Small intestine (tissue), 7 donors: Measurements from ENCODE around the gene YWHAQ. TPM values are rescaled to one million over a fixed set of nuclear protein-coding genes. Genes with fewer than 3 reads are reported as not detected.

Experiments
- DNase-seq, 2 donors: peaks; one replicate each; pipeline versions ENCODE4 v3.0.0 to v3.0.0-alpha.2; 2013
- FAIRE-seq: peaks from 2 replicates; lab custom pipeline; 2012; peaks lifted over from hg19 to GRCh38; lab: Jason Lieb, UNC
- H3K27ac ChIP-seq, 3 donors: one replicate each; pipeline ENCODE4 v1.5.1; 2013; ENCODE audit warnings: low read length in 2 of 3, mild to moderate bottlenecking in 2 of 3, control low read depth in 1 of 3, inconsistent platforms in 1 of 3, low read depth in 1 of 3, moderate library complexity in 1 of 3
- H3K27me3 ChIP-seq, 3 donors: one replicate each; pipeline ENCODE4 v1.6.1; 2013; ENCODE audit warnings: low read length in 3 of 3, inconsistent platforms in 1 of 3; ENCODE audit not compliant: control insufficient read depth in 3 of 3, insufficient read depth in 3 of 3
- H3K36me3 ChIP-seq, 3 donors: one replicate each; pipeline ENCODE4 v1.6.1; 2013; ENCODE audit warnings: low read length in 3 of 3, inconsistent platforms in 1 of 3, low read depth in 1 of 3, mild to moderate bottlenecking in 1 of 3, moderate library complexity in 1 of 3; ENCODE audit not compliant: control insufficient read depth in 3 of 3, insufficient read depth in 2 of 3
- H3K4me1 ChIP-seq, 3 donors: one replicate each; pipeline ENCODE4 v1.6.1; 2013; ENCODE audit warnings: low read length in 2 of 3, inconsistent platforms in 1 of 3, low read depth in 1 of 3, mild to moderate bottlenecking in 1 of 3, moderate library complexity in 1 of 3; ENCODE audit not compliant: control insufficient read depth in 3 of 3, insufficient read depth in 2 of 3
- H3K4me3 ChIP-seq, 3 donors: one replicate each; pipeline ENCODE4 v1.5.1; 2013; ENCODE audit warnings: low read length in 3 of 3, control low read depth in 1 of 3, inconsistent platforms in 1 of 3, low read depth in 1 of 3, mild to moderate bottlenecking in 1 of 3, moderate library complexity in 1 of 3
- H3K9me3 ChIP-seq, 2 donors: one replicate each; pipeline ENCODE4 v1.6.1; 2013; ENCODE audit warnings: low read depth in 1 of 2, low read length in 1 of 2; ENCODE audit not compliant: control insufficient read depth in 2 of 2, insufficient read depth in 1 of 2
- WGBS, 3 donors: extraction: QIAGEN DNeasy Blood & Tissue Kit; methylation state at CpG; one replicate each; pipeline ENCODE4 v1.1.7; 2013; 5-methylcytosine and 5-hydroxymethylcytosine counted together
- polyA plus RNA-seq, 4 donors: library from polyadenylated mRNA; stranded (reverse) in 3 of 4; unstranded in 1 of 4; fragments of 200-250 nt in 3 of 4; fragments of 120-200 nt in 1 of 4; gene quantifications; one replicate each; pipeline versions ENCODE4 v1.2.1 to v1.2.3, GENCODE V29; 2013
- donor health status: healthy with polysubstance abuse.
- donor health status: control.
- donor health status: control.
- donor health status: Bipolar disorder and iron deficiency.
- donor health status: healthy.

Gene YWHAQ
- polyA plus RNA-seq, 4 donors, result 123 to 215 (median 173) TPM

GRCh38 chr2:9660781-9661180, 30.0 kb upstream of the YWHAQ start:
- Histone ChIP-seq H3K4me1 (no peaks in the 10 kb centered on the region), H3K36me3 (no peaks in the 10 kb centered on the region), H3K27ac (no peak overlapping the region), H3K27me3 (no peaks in the 10 kb centered on the region), H3K4me3 (no peak overlapping the region), H3K9me3 (no peaks in the 10 kb centered on the region)
- DNase-seq (no peak), FAIRE-seq (no peak)
- 77 to 91% (median 85%) methylated on average over 7 of the region's 7 CpGs for WGBS, 3 donors

GRCh38 chr2:9660154-9660553, 29.4 kb upstream of the YWHAQ start:
- no peak for FAIRE-seq
- Histone ChIP-seq H3K4me3 (no peak overlapping the region), H3K4me1 (no peaks in the 10 kb centered on the region), H3K36me3 (no peaks in the 10 kb centered on the region), H3K9me3 (no peaks in the 10 kb centered on the region), H3K27me3 (no peaks in the 10 kb centered on the region), H3K27ac (no peak overlapping the region)
- WGBS, 3 donors, result 88 to 91% (median 90%) methylated on average over 15 of the region's 15 CpGs
- DNase-seq, result no peak

- H3K9me3 ChIP-seq, result no peaks in the 10 kb centered on the region
- no peaks in the 10 kb centered on the region for H3K4me1 ChIP-seq
- 85 to 89% (median 88%) methylated on average over 9 of the region's 9 CpGs for WGBS, 3 donors
- DNase-seq (no peak), FAIRE-seq (no peak)
- no peak overlapping the region for H3K4me3 ChIP-seq
- H3K27me3 ChIP-seq, result no peaks in the 10 kb centered on the region
- H3K27ac ChIP-seq, result no peak overlapping the region
- no peaks in the 10 kb centered on the region for H3K36me3 ChIP-seq
These were observed 28.2 kb upstream of the YWHAQ start for GRCh38 chr2:9658972-9659371.

GRCh38 chr2:9657731-9658130, 26.9 kb upstream of the YWHAQ start:
- 81 to 86% (median 82%) methylated on average over 6 of the region's 6 CpGs for WGBS, 3 donors
- H3K4me1 ChIP-seq, result no peaks in the 10 kb centered on the region
- no peaks in the 10 kb centered on the region for H3K27me3 ChIP-seq
- no peak overlapping the region for H3K4me3 ChIP-seq
- no peak overlapping the region for H3K27ac ChIP-seq
- H3K9me3 ChIP-seq, result no peaks in the 10 kb centered on the region
- FAIRE-seq (no peak), DNase-seq (no peak)
- no peaks in the 10 kb centered on the region for H3K36me3 ChIP-seq

GRCh38 chr2:9657083-9657482, 26.3 kb upstream of the YWHAQ start:
- WGBS, 3 donors, result 66 to 75% (median 69%) methylated on average over 6 of the region's 6 CpGs
- no peak for FAIRE-seq

GRCh38 chr2:9656270-9656766, 25.5 kb upstream of the YWHAQ start:
- DNase-seq (no peak), FAIRE-seq (no peak)
- Histone ChIP-seq H3K9me3 (no peaks in the 10 kb centered on the region), H3K4me1 (no peaks in the 10 kb centered on the region), H3K36me3 (no peaks in the 10 kb centered on the region), H3K4me3 (no peak overlapping the region), H3K27me3 (no peaks in the 10 kb centered on the region), H3K27ac (no peak overlapping the region)
- 76 to 90% (median 78%) methylated on average over 11 of the region's 11 CpGs for WGBS, 3 donors

More at GRCh38 chr2:9657083-9657482, 26.3 kb upstream of the YWHAQ start:
- no peak overlapping the region for H3K27ac ChIP-seq
- H3K27me3 ChIP-seq, result no peaks in the 10 kb centered on the region
- H3K4me3 ChIP-seq, result no peak overlapping the region
- no peaks in the 10 kb centered on the region for H3K36me3 ChIP-seq
- H3K4me1 ChIP-seq, result no peaks in the 10 kb centered on the region
- DNase-seq, result no peak
- H3K9me3 ChIP-seq, result no peaks in the 10 kb centered on the region

GRCh38 chr2:9655441-9656269, 24.9 kb upstream of the YWHAQ start:
- 76 to 83% (median 81%) methylated on average over 13 of the region's 13 CpGs for WGBS, 3 donors
- Histone ChIP-seq H3K27me3 (no peaks in the 10 kb centered on the region), H3K9me3 (no peaks in the 10 kb centered on the region), H3K4me3 (no peak overlapping the region), H3K27ac (no peak overlapping the region), H3K36me3 (no peaks in the 10 kb centered on the region), H3K4me1 (no peaks in the 10 kb centered on the region)
- DNase-seq, result no peak
- FAIRE-seq, result no peak

GRCh38 chr2:9654452-9655100, 23.8 kb upstream of the YWHAQ start:
- Histone ChIP-seq H3K36me3 (no peaks in the 10 kb centered on the region), H3K4me1 (no peaks in the 10 kb centered on the region), H3K27ac (no peak overlapping the region), H3K27me3 (no peaks in the 10 kb centered on the region), H3K4me3 (no peak overlapping the region), H3K9me3 (no peaks in the 10 kb centered on the region)
- DNase-seq, result no peak
- 60 to 73% (median 63%) methylated on average over 6 of the region's 6 CpGs for WGBS, 3 donors
- no peak for FAIRE-seq
